Peyer's patch (tissue), 4 donors: ENCODE measurements around the gene FOXJ2. TPM values are rescaled to one million over a fixed set of nuclear protein-coding genes. Genes with fewer than 3 reads are reported as not detected.

Experiments
- DNase-seq, 3 donors: peaks; one replicate each; pipeline ENCODE4 v3.0.0-alpha.2; 2017 to 2019
- H3K27ac ChIP-seq, 4 donors: fragments of 200-600 bp; sonication (generic); one replicate each; pipeline ENCODE4 v1.5.1; 2016 to 2019
- H3K27me3 ChIP-seq, 2 donors: fragments of 200-600 bp; sonication (generic); one replicate each; pipeline ENCODE4 v1.5.1; 2019
- H3K36me3 ChIP-seq, 3 donors: fragments of 200-600 bp; sonication (generic); one replicate each; pipeline ENCODE4 v1.5.1; 2016 to 2019
- H3K4me1 ChIP-seq, 4 donors: fragments of 200-600 bp; sonication (generic); one replicate each; pipeline ENCODE4 v1.5.1; 2016 to 2019
- H3K4me3 ChIP-seq, 4 donors: fragments of 200-600 bp; sonication (generic); 1 replicate in 3 of 4; 2 replicates in 1 of 4; pipeline ENCODE4 v1.5.1; 2016 to 2019; ENCODE audit warnings: mild to moderate bottlenecking in 1 of 4
- H3K9me3 ChIP-seq, 4 donors: fragments of 200-600 bp; sonication (generic); one replicate each; pipeline ENCODE4 v1.5.1; 2016 to 2019; ENCODE audit warnings: mild to moderate bottlenecking in 1 of 4
- POLR2A ChIP-seq, 2 donors: fragments of 450-650 bp; IDR thresholded peaks; one replicate each; pipeline ENCODE4 v1.5.1; 2017; ENCODE audit warnings: antibody characterized with exemption in 2 of 2, mild to moderate bottlenecking in 2 of 2, moderate library complexity in 2 of 2
- total RNA-seq, 4 donors: library from RNA; depleted of rRNA; stranded (reverse); fragments of >200 nt; gene quantifications; one replicate each; pipeline ENCODE4 v1.1.0, GENCODE V29; 2016
- TF ChIP-seq, protein P1 (sequence below), 6 experiments: fragments of 450-650 bp in 4 of 6; fragments of 200-600 bp in 2 of 6; sonication (generic) in 1 of 6; IDR thresholded peaks; one replicate each; pipeline ENCODE4 v1.5.1; 2017 to 2019; ENCODE audit warnings: antibody characterized with exemption in 6 of 6, mild to moderate bottlenecking in 3 of 6, moderate library complexity in 1 of 6

FOXJ2 gene
- total RNA-seq, 4 donors from 2014 or later = 9.6 to 16.5 (median 13.9) TPM

DNA sequence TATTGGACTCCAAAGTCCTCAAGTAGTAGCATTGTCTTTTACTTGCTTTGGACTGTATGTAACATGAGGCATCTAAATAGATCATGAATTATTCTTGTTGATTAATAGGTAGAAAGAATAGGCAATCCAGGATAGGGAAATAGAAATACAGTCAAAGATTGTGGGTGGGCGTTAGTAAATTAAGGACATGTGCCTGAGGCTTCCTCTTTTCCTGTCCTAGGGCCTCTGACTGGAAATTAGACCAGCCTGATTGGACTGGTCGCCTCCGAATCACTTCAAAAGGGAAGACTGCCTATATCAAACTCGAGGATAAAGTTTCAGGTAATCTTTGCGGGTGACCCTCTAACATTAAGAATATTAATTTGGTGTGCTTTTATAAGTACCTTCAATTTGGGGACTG lies 57.2 kb downstream of the FOXJ2 start:
- TF ChIP-seq POLR2A (IDR thresholded peaks at IDR 0.05) = no peak
- TF ChIP-seq, protein P1, sequence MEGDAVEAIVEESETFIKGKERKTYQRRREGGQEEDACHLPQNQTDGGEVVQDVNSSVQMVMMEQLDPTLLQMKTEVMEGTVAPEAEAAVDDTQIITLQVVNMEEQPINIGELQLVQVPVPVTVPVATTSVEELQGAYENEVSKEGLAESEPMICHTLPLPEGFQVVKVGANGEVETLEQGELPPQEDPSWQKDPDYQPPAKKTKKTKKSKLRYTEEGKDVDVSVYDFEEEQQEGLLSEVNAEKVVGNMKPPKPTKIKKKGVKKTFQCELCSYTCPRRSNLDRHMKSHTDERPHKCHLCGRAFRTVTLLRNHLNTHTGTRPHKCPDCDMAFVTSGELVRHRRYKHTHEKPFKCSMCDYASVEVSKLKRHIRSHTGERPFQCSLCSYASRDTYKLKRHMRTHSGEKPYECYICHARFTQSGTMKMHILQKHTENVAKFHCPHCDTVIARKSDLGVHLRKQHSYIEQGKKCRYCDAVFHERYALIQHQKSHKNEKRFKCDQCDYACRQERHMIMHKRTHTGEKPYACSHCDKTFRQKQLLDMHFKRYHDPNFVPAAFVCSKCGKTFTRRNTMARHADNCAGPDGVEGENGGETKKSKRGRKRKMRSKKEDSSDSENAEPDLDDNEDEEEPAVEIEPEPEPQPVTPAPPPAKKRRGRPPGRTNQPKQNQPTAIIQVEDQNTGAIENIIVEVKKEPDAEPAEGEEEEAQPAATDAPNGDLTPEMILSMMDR (IDR thresholded peaks at IDR 0.05) = no peak
- no peaks in the 10 kb centered on the region for H3K27me3 ChIP-seq
- no peak overlapping the region for H3K4me3 ChIP-seq
- DNase-seq = no peak
- H3K9me3 ChIP-seq = no peaks in the 10 kb centered on the region
- H3K27ac ChIP-seq = no peak overlapping the region
- peaks cover 0 to 62% (median 0%) of the 10 kb centered on the region in 3 donors for H3K36me3 ChIP-seq
- H3K4me1 ChIP-seq = peaks cover 0 to 1% (median 0%) of the 10 kb centered on the region in 4 donors

DNA sequence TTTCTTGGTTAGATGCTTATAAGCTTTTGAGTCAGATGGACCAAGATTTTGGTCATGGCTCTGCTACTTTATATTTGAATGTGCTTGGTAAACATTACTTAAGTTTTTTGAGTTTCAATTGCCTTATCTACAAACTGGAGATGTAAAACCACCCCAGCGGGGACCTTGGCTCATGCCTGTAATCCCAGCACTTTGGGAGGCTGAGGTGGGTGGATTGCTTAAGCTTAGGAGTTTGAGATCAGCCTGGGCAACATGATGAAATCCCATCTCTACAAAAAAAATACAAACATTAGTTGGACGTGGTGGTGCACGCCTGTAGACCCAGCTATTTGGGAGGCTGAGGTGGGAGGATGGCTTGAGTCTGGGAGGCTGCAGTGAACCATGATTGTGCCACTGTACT lies 60.8 kb downstream of the FOXJ2 start:
- Histone ChIP-seq H3K27ac (no peak overlapping the region), H3K4me1 (no peaks in the 10 kb centered on the region), H3K4me3 (no peak overlapping the region), H3K9me3 (no peaks in the 10 kb centered on the region), H3K36me3 (peaks cover 0 to 90% (median 0%) of the 10 kb centered on the region in 3 donors), H3K27me3 (no peaks in the 10 kb centered on the region)
- DNase-seq = no peak
- no peak for TF ChIP-seq POLR2A (IDR thresholded peaks at IDR 0.05)
- TF ChIP-seq, protein P1 (IDR thresholded peaks at IDR 0.05) = no peak

DNA sequence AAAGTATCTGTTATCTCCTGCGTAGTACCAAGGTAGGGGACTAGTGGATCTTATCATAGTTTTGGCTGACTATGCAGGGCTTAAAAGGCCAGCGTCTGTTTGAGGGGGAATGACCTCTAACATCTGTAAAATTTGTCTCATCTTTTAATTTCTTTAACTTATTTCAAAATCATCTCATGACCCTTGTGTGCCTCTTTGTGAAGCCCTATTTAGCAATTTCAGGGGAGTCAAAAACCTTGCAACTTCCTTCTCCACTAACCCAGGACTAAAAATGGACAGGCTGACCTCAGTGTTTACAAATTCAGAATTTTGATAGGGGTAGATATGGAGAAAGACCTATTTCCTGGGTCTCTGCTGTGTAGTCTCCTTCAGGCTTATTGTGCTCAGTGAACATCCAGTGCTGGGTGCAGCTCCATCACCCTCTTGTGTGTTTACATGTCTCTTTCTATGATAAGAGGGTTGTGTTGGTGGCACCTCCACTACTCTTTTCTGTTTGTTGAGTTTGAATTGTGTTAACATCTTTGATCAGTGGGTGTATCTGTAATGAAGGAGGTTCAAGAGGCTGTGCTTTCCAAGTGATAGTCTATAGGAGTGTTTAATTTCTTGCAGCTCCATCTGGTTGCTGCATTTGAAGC lies 63.9 kb downstream of the FOXJ2 start:
- Histone ChIP-seq H3K36me3 (peaks cover 0 to 69% (median 0%) of the 10 kb centered on the region in 3 donors), H3K9me3 (no peaks in the 10 kb centered on the region), H3K4me3 (no peak overlapping the region), H3K4me1 (no peaks in the 10 kb centered on the region), H3K27me3 (no peaks in the 10 kb centered on the region), H3K27ac (no peak overlapping the region)
- DNase-seq = no peak
- TF ChIP-seq, protein P1 (IDR thresholded peaks at IDR 0.05) = no peak
- TF ChIP-seq POLR2A (IDR thresholded peaks at IDR 0.05) = no peak

DNA sequence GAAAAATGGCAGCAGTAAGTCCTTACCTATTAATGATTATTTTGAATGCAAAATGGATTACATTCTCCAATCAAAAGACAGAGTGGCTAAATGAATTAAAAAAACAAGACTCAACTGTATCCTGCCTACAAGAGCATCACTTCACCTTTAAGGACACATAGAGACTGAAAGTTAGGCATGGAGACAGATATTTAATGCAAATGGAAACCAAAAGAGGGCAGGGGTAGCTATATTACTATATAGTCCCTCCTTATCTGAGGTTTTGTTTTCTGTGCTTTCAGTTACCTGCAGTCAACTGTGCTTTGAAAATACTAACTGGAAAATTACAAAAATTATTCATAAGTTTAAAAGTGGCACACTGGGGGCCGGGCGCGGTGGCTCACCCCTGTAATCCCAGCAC lies 66.7 kb downstream of the FOXJ2 start:
- Histone ChIP-seq H3K4me1 (no peaks in the 10 kb centered on the region), H3K27ac (no peak overlapping the region), H3K27me3 (no peaks in the 10 kb centered on the region), H3K36me3 (peaks cover 0 to 41% (median 0%) of the 10 kb centered on the region in 3 donors), H3K4me3 (no peak overlapping the region), H3K9me3 (no peaks in the 10 kb centered on the region)
- TF ChIP-seq, protein P1 (IDR thresholded peaks at IDR 0.05) = no peak
- TF ChIP-seq POLR2A (IDR thresholded peaks at IDR 0.05) = no peak
- no peak for DNase-seq

Other genes with a start within 250 kb of the FOXJ2 start
- gene NANOG, start 243.3 kb upstream of the FOXJ2 start, total RNA-seq = not detected
- gene SLC2A14, start 159.8 kb upstream of the FOXJ2 start, total RNA-seq = 1 to 10 TPM in 1 of 4 donors, under 1 TPM in 1, not detected in 2; 0.57 to 1.1 TPM
- gene SLC2A3, start 96.5 kb upstream of the FOXJ2 start, total RNA-seq = 10 to 100 TPM in 2 of 4 donors, 1 to 10 TPM in 2; 1.9 to 69.3 (median 11.2) TPM
- gene C3AR1, start 33.6 kb downstream of the FOXJ2 start, total RNA-seq = 1 to 10 TPM in 3 of 4 donors, under 1 TPM in 1; 0.70 to 2.9 (median 1.5) TPM
- gene NECAP1, start 49.6 kb downstream of the FOXJ2 start, total RNA-seq = 10 to 100 TPM; 17.3 to 50.4 (median 35.9) TPM
- gene CLEC4A, start 90.9 kb downstream of the FOXJ2 start, total RNA-seq = 10 to 100 TPM in 1 of 4 donors, 1 to 10 TPM in 1, not detected in 2; 8.3 to 10.1 TPM
- not detected for gene ZNF705A, start 124.3 kb downstream of the FOXJ2 start, total RNA-seq
- 1 to 10 TPM in 1 of 4 donors, not detected in 3; 5.8 TPM for gene FAM90A1, start 194.9 kb downstream of the FOXJ2 start, total RNA-seq